ENCODE results near the gene MBD3L2B.

The MBD3L2B gene

DNA sequence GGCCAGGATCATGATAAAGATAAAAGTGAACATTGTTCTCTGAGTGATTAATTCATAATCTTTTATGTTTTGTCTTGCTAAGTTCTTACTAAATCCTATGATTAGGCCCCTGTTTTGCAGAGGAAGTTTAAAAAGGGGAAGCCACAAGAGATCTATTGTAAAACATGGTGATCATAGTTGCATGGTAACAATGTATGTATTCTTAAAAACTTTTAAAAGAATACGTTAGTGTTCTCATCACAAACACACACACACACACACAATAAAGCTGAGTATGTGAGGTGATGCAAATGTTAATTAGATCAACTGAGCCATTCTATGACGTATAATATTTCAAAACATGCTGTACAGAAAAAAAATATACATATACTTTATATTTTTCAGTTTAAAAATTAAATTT, 51.2 kb downstream of the MBD3L2B start:
- DNase-seq = no peak
- no peaks in the 10 kb centered on the region for H3K36me3 ChIP-seq (ENCODE audit: insufficient read depth, low read length)
- no peak overlapping the region for H2AFZ ChIP-seq (ENCODE audit: low read depth, low read length)

DNA sequence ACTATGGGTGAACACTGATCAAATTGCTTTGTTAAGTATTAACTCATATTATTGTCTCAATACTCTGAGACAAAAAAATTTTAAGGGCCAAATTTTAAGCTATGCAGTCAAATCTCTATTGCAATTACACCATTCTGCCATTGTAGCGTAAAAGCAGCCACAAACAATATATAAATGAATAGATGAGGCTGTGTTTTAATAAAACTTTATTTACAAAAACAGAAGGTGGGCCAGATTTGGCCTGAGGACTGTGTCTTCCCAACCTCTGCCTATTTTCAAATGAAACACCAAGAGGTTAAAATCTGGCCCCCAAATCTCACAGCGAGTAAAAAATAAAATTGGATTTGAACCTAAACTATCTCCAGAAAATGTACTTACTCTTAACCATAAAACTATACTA, 51.7 kb downstream of the MBD3L2B start:
- TF ChIP-seq, protein P1, sequence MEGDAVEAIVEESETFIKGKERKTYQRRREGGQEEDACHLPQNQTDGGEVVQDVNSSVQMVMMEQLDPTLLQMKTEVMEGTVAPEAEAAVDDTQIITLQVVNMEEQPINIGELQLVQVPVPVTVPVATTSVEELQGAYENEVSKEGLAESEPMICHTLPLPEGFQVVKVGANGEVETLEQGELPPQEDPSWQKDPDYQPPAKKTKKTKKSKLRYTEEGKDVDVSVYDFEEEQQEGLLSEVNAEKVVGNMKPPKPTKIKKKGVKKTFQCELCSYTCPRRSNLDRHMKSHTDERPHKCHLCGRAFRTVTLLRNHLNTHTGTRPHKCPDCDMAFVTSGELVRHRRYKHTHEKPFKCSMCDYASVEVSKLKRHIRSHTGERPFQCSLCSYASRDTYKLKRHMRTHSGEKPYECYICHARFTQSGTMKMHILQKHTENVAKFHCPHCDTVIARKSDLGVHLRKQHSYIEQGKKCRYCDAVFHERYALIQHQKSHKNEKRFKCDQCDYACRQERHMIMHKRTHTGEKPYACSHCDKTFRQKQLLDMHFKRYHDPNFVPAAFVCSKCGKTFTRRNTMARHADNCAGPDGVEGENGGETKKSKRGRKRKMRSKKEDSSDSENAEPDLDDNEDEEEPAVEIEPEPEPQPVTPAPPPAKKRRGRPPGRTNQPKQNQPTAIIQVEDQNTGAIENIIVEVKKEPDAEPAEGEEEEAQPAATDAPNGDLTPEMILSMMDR (IDR thresholded peaks at IDR 0.05; ENCODE audit: borderline replicate concordance, extremely low read depth, low read length, poor library complexity, severe bottlenecking) = no peak
- TF ChIP-seq EZH2 (IDR thresholded peaks at IDR 0.05; ENCODE audit: borderline replicate concordance, low read depth, low read length, severe bottlenecking) = no peak
- DNase-seq (no peak), ATAC-seq (ENCODE audit: insufficient read depth, low read depth) (no peak)
- Histone ChIP-seq H3K27me3 (ENCODE audit: insufficient read depth, low read length, poor library complexity) (no peaks in the 10 kb centered on the region), H3K9me3 (ENCODE audit: insufficient read depth, low read length, severe bottlenecking) (no peaks in the 10 kb centered on the region), H3K79me2 (ENCODE audit: insufficient read depth, low read length) (no peaks in the 10 kb centered on the region), H3K4me3 (ENCODE audit: low read depth in 1 of 2, low read length in 2 of 2) (no peak overlapping the region), H3K27ac (ENCODE audit: low read length) (no peak overlapping the region), H3K36me3 (ENCODE audit: insufficient read depth, low read length) (no peaks in the 10 kb centered on the region), H3K4me2 (ENCODE audit: insufficient read depth, low read length) (no peak overlapping the region), H3K4me1 (ENCODE audit: insufficient read depth, low read length) (peaks cover 4% of the 10 kb centered on the region; the same call in 1 of the 2 replicates), H4K20me1 (ENCODE audit: insufficient read depth, low read length) (no peaks in the 10 kb centered on the region), H2AFZ (ENCODE audit: low read depth, low read length) (no peak overlapping the region), H3K9ac (ENCODE audit: low read depth, low read length) (no peak overlapping the region)

More for the DNA sequence above, 51.2 kb downstream of the MBD3L2B start:
- Histone ChIP-seq H3K27me3 (ENCODE audit: insufficient read depth, low read length, poor library complexity) (no peaks in the 10 kb centered on the region), H3K27ac (ENCODE audit: low read length) (no peak overlapping the region), H3K79me2 (ENCODE audit: insufficient read depth, low read length) (no peaks in the 10 kb centered on the region), H3K9me3 (ENCODE audit: insufficient read depth, low read length, severe bottlenecking) (no peaks in the 10 kb centered on the region), H4K20me1 (ENCODE audit: insufficient read depth, low read length) (no peaks in the 10 kb centered on the region), H3K9ac (ENCODE audit: low read depth, low read length) (no peak overlapping the region), H3K4me3 (ENCODE audit: low read depth in 1 of 2, low read length in 2 of 2) (no peak overlapping the region), H3K4me1 (ENCODE audit: insufficient read depth, low read length) (peaks cover 4% of the 10 kb centered on the region; the same call in 1 of the 2 replicates), H3K4me2 (ENCODE audit: insufficient read depth, low read length) (no peak overlapping the region)
- TF ChIP-seq, protein P1 (IDR thresholded peaks at IDR 0.05; ENCODE audit: borderline replicate concordance, extremely low read depth, low read length, poor library complexity, severe bottlenecking) = no peak
- TF ChIP-seq EZH2 (IDR thresholded peaks at IDR 0.05; ENCODE audit: borderline replicate concordance, low read depth, low read length, severe bottlenecking) = no peak
- no peak for ATAC-seq (ENCODE audit: insufficient read depth, low read depth)
